Bronchial epithelial cell (primary cell): ENCODE measurements around the gene LSAMP. TPM values are rescaled to one million over a fixed set of nuclear protein-coding genes. Genes with fewer than 3 reads are reported as not detected.
A peak's percentile ranks its signal among the peaks of the same experiment; 100 is the strongest.

Experiments used
- DNase-seq: peaks from one replicate; pipeline ENCODE4 v3.0.0-alpha.2; 2010; ENCODE audit warnings: low read depth
- FAIRE-seq: peaks from 2 replicates; lab custom pipeline; 2011; peaks lifted over from hg19 to GRCh38; lab: Jason Lieb, UNC
- H3K27me3 ChIP-seq: 2 replicates; pipeline ENCODE4 v1.5.1; 2011; ENCODE audit warnings: low read length; ENCODE audit not compliant: control insufficient read depth, insufficient read depth
- H3K36me3 ChIP-seq: 2 replicates; pipeline ENCODE4 v1.5.1; 2011; ENCODE audit warnings: low read length; ENCODE audit not compliant: control insufficient read depth, insufficient read depth
- H3K4me3 ChIP-seq: 2 replicates; pipeline ENCODE4 v1.5.1; 2011; ENCODE audit warnings: mild to moderate bottlenecking, low read depth, low read length, control low read depth
- total RNA-seq: library from RNA; depleted of rRNA; stranded (reverse); fragments of >200 nt; gene quantifications from 2 replicates; pipeline ENCODE4 v1.2.1, GENCODE V29; 2014
- TF ChIP-seq, protein P1 (sequence below): IDR thresholded peaks from 2 replicates; pipeline ENCODE4 v1.5.1; 2011; ENCODE audit warnings: mild to moderate bottlenecking, moderate library complexity, low read length, control low read depth, inconsistent platforms; ENCODE audit not compliant: insufficient read depth, severe bottlenecking

The LSAMP gene
- total RNA-seq, 1 donor from 2014 or later = 0.26 TPM

DNA sequence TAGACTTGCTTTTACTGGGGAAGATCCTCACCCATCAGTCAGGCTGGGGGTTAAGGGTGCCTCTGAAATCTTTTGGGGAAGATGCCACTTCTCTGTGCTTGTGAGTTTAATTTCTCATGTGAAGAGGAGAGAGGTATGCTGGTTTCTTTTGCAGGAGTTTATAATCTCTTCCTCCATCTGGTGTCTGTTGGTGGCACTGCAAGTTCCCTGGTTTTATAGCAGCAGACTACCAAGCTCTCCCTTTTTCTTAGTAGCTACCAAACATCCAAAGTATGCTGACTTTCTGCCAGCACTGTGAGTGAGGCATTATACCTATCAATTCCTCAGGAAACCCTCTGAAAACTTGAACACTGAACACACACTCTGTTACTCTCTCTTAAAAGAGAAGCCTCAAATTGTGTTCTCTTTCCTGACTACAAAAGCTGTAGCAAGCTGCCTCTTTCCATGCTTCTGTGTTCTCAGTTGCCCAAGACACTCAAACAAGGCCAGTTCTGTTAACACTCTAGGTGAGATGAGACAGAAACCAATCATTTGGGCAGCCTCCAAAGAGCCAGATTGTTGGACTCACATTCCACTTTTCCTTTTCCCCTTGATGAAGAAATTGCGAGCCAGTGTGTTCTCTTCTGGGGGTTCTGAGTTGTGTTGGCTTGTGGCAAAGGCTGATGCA is 522.5 kb downstream of the LSAMP start:
- Histone ChIP-seq H3K4me3 (no peak overlapping the region), H3K36me3 (no peaks in the 10 kb centered on the region), H3K27me3 (no peaks in the 10 kb centered on the region)
- TF ChIP-seq, protein P1, sequence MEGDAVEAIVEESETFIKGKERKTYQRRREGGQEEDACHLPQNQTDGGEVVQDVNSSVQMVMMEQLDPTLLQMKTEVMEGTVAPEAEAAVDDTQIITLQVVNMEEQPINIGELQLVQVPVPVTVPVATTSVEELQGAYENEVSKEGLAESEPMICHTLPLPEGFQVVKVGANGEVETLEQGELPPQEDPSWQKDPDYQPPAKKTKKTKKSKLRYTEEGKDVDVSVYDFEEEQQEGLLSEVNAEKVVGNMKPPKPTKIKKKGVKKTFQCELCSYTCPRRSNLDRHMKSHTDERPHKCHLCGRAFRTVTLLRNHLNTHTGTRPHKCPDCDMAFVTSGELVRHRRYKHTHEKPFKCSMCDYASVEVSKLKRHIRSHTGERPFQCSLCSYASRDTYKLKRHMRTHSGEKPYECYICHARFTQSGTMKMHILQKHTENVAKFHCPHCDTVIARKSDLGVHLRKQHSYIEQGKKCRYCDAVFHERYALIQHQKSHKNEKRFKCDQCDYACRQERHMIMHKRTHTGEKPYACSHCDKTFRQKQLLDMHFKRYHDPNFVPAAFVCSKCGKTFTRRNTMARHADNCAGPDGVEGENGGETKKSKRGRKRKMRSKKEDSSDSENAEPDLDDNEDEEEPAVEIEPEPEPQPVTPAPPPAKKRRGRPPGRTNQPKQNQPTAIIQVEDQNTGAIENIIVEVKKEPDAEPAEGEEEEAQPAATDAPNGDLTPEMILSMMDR = peak; percentile 65
- DNase-seq (peak; percentile 44), FAIRE-seq (no peak)

GRCh38 chr3:115921711-115922110 is 523.6 kb downstream of the LSAMP start:
- FAIRE-seq (no peak), DNase-seq (no peak)
- Histone ChIP-seq H3K4me3 (no peak overlapping the region), H3K36me3 (no peaks in the 10 kb centered on the region), H3K27me3 (no peaks in the 10 kb centered on the region)
- TF ChIP-seq, protein P1 = no peak

DNA sequence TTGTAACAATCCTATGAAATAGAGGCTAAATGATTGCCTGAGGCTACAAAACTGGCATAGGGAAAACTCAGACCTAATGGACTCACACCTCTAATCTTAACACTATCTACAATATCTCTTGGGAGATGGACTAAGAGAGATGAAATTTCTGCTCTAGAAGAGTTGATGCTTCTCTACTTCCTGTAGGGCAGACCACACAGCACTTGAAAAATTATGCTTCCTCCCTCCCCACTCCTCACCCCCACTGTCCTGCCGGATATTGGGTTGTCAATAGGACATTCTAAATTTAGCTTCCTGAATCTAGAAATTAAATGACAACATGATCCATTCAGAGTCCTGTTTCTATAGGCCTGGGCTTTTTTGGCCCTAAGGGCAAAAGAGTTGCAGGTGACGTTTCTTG is 526.4 kb downstream of the LSAMP start:
- TF ChIP-seq, protein P1 = no peak
- FAIRE-seq = no peak

DNA sequence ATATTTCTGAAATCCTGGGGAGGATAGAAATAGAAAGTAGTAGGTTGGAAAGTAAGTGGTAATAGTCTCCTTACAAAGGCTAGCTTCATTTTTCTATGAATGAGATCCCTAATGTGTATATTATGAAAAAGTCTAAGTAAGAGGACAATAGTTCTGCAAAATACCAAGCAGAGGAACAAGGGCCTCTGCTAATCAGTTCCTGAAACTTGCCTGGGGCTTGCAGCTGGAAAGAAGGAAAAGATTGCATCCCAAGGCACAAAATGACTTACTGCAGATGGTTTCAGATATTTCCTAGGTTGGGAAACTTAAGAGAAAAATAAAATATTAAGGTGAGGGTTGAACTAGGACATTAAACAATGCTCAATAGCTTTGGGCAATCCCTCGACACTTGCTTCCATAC is 528.4 kb downstream of the LSAMP start:
- Histone ChIP-seq H3K4me3 (no peak overlapping the region), H3K36me3 (no peaks in the 10 kb centered on the region), H3K27me3 (no peaks in the 10 kb centered on the region)
- DNase-seq (no peak), FAIRE-seq (no peak)
- TF ChIP-seq, protein P1 = no peak

More for the DNA sequence above, 526.4 kb downstream of the LSAMP start:
- Histone ChIP-seq H3K4me3 (no peak overlapping the region), H3K36me3 (no peaks in the 10 kb centered on the region), H3K27me3 (no peaks in the 10 kb centered on the region)
- no peak for DNase-seq

GRCh38 chr3:115915061-115915460 is 530.2 kb downstream of the LSAMP start:
- DNase-seq (peak; percentile 3), FAIRE-seq (no peak)
- Histone ChIP-seq H3K36me3 (no peaks in the 10 kb centered on the region), H3K4me3 (no peak overlapping the region), H3K27me3 (no peaks in the 10 kb centered on the region)
- TF ChIP-seq, protein P1 = no peak

DNA sequence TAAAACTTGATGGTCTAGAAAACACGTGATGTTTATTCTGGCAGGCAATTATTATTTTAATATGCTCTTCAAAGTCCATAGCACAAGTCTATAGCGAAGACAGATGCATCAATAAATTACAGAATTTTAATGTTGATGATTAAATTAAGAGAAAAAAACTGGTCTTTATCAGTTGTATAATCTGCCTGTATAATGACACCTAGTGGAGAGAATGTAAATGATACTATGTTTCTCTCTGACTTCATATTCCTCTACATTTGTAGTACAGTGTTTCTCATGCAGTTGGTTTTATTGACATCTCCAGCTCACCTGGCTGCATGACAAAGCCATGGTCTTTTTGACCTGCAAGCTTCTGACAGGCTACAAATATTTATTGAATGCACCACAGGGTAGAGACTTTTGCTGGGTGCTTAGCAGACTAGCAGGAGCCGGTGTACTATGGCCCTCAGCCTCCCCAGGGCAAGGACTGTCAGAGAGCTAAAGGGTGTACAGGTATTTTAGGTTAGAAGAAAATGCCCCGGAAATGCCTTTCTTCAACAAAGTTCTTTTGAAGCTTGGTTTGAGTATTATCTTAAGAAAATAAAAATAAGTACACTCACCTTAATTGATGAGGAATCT is 532.1 kb downstream of the LSAMP start:
- no peaks in the 10 kb centered on the region for H3K27me3 ChIP-seq
- TF ChIP-seq, protein P1 = peak; percentile 33
- DNase-seq (peak; percentile 44), FAIRE-seq (no peak)
- no peak overlapping the region for H3K4me3 ChIP-seq
- H3K36me3 ChIP-seq = no peaks in the 10 kb centered on the region
